ENCODE measurements around the gene TRIM56. TPM values are rescaled to one million over a fixed set of nuclear protein-coding genes. Genes with fewer than 3 reads are reported as not detected.

Gene TRIM56
- total and polyA plus RNA-seq, 9 of the 15 experiments (the other 6 are each of a cell fraction or from before 2014, with no cell fraction given), result 2.0 to 29.7 (median 11.6) TPM

GRCh38 chr7:101099969-101100781, 14.9 kb downstream of the TRIM56 start (continued):
- TF ChIP-seq TCF7 (IDR thresholded peaks at IDR 0.05; ENCODE audit: borderline replicate concordance) (0 out of 2 replicates have a peak, but pooled peaks have one; percentile 72), ZMIZ1 (IDR thresholded peaks at IDR 0.05; ENCODE audit: low read depth in 2 of 2, low read length in 2 of 2) (peak in 1 of 2 experiments; percentile 76; a peak in 1 of 4 replicates), CBX5 (IDR thresholded peaks at IDR 0.05; ENCODE audit: borderline replicate concordance, low read depth) (no peak), ZNF644 (tag; IDR thresholded peaks at IDR 0.05; ENCODE audit: low read depth) (0 out of 2 replicates have a peak, but pooled peaks have one; percentile 31), ZKSCAN3 (CRISPR knock-in tag; IDR thresholded peaks at IDR 0.05) (no peak), SNIP1 (IDR thresholded peaks at IDR 0.05; ENCODE audit: low read depth) (no peak), PHB (CRISPR knock-in tag; IDR thresholded peaks at IDR 0.05) (no peak), XRCC5 (IDR thresholded peaks at IDR 0.05; ENCODE audit: low read depth, low read length) (peak; percentile 91), ZZZ3 (IDR thresholded peaks at IDR 0.05) (no peak), ZNF280A (IDR thresholded peaks at IDR 0.05; ENCODE audit: low read depth, partially characterized antibody) (no peak), CEBPB (tag; IDR thresholded peaks at IDR 0.05) (0 out of 2 replicates have a peak, but pooled peaks have one; percentile 27), ZFX (CRISPR knock-in tag; IDR thresholded peaks at IDR 0.05) (peak; percentile 68), RAD51 (IDR thresholded peaks at IDR 0.05; ENCODE audit: borderline replicate concordance, low read depth) (peak; percentile 55; the same call in 1 of the 2 replicates), TFAP4 (CRISPR knock-in tag; IDR thresholded peaks at IDR 0.05; ENCODE audit: borderline replicate concordance) (peak; percentile 92; the same call in 1 of the 2 replicates), SMAD2 (IDR thresholded peaks at IDR 0.05; ENCODE audit: low read depth, low read length) (no peak), ESRRB (CRISPR knock-in tag; IDR thresholded peaks at IDR 0.05; ENCODE audit: borderline replicate concordance) (no peak), ARID3A (IDR thresholded peaks at IDR 0.05; ENCODE audit: borderline replicate concordance, low read depth, low read length) (peak; percentile 64; the same call in 1 of the 2 replicates), IRF1 (CRISPR knock-in tag; IDR thresholded peaks at IDR 0.05; ENCODE audit: borderline replicate concordance) (no peak)

All from K562 (cell line).